EH (cell line): ENCODE results near the gene FBXO4.
"Not testable (repeated sequence)": the region's sequence is repeated elsewhere in the genome, so short reads cannot be mapped to it uniquely, and the experiment has no call there.

Experiments used
- DNase-seq: peaks from one replicate; pipeline ENCODE4 v3.0.0-alpha.2; 2015; ENCODE audit warnings: low read depth

Gene FBXO4

GRCh38 chr5:41982858-41983257 lies 57.8 kb downstream of the FBXO4 start:
- DNase-seq = not testable (repeated sequence)

GRCh38 chr5:41983284-41983683 lies 58.2 kb downstream of the FBXO4 start:
- DNase-seq = no peak

GRCh38 chr5:41985945-41986695 lies 61.0 kb downstream of the FBXO4 start:
- DNase-seq = no peak
